WTC11 (cell line): ENCODE measurements around the gene WWOX. TPM values are rescaled to one million over a fixed set of nuclear protein-coding genes. Genes with fewer than 3 reads are reported as not detected.

Source experiments
- ATAC-seq: fragments of 200-7000 bp; cut with Tn5 transposase; 2 replicates; pipeline ENCODE4 v1.10.0; 2021; ENCODE audit warnings: mild to moderate bottlenecking, moderate library complexity
- CTCF ChIA-PET: fragments of 300-600 bp; sonication (Branson Sonifier 250); formaldehyde crosslinking; loops from one replicate; lab custom pipeline; 2021; ENCODE audit warnings: antibody characterized with exemption; lab: Charles Lee
- POLR2A ChIA-PET: fragments of 350-600 bp; sonication (Branson Sonifier 250); formaldehyde crosslinking; loops from one replicate; lab custom pipeline; 2021; ENCODE audit warnings: antibody characterized with exemption; lab: Charles Lee
- DNase-seq: peaks from one replicate; pipeline ENCODE4 v3.0.0; 2021; ENCODE audit warnings: low spot score
- H3K27ac Mint-ChIP-seq: 2 replicates; pipeline ENCODE4 v1.8.0; 2021; ENCODE audit warnings: mixed read lengths
- H3K27me3 Mint-ChIP-seq: 2 replicates; pipeline ENCODE4 v1.8.0; 2021; ENCODE audit warnings: low read depth, mild to moderate bottlenecking, moderate library complexity, mixed read lengths
- H3K36me3 Mint-ChIP-seq: 2 replicates; pipeline ENCODE4 v1.8.0; 2021; ENCODE audit warnings: mixed read lengths
- H3K4me1 Mint-ChIP-seq: 2 replicates; pipeline ENCODE4 v1.8.0; 2022; ENCODE audit warnings: mixed read lengths
- H3K4me3 Mint-ChIP-seq: 2 replicates; pipeline ENCODE4 v1.8.0; 2021; ENCODE audit warnings: mild to moderate bottlenecking, moderate library complexity, mixed read lengths
- H3K9me3 Mint-ChIP-seq: 2 replicates; pipeline ENCODE4 v1.8.0; 2021; ENCODE audit warnings: mixed read lengths
- ATF3 ChIP-seq: sonication (generic); formaldehyde crosslinking; conservative IDR thresholded peaks from 2 replicates; pipeline ENCODE4 v1.8.1; 2022; ENCODE audit warnings: mild to moderate bottlenecking, missing genetic modification reagents
- E2F4 ChIP-seq: sonication (generic); formaldehyde crosslinking; IDR thresholded peaks from 2 replicates; pipeline ENCODE4 v1.8.1; 2022; ENCODE audit warnings: low read depth, mild to moderate bottlenecking, moderate library complexity, missing genetic modification reagents, borderline replicate concordance
- E2F5 ChIP-seq: sonication (generic); formaldehyde crosslinking; IDR thresholded peaks from 2 replicates; pipeline ENCODE4 v1.8.1; 2022; ENCODE audit warnings: mild to moderate bottlenecking, moderate library complexity, missing genetic modification reagents
- GRHL2 ChIP-seq: fragments of 250-450 bp; sonication (Bioruptor Pico); IDR thresholded peaks from 2 replicates; pipeline ENCODE4 v1.8.0; 2022; ENCODE audit warnings: mild to moderate bottlenecking, moderate library complexity; ENCODE audit not compliant: insufficient replicate concordance, severe bottlenecking
- JAZF1 ChIP-seq: fragments of 250-450 bp; sonication (Bioruptor Pico); IDR thresholded peaks from 2 replicates; pipeline ENCODE4 v1.9.0; 2021; ENCODE audit warnings: moderate library complexity, mild to moderate bottlenecking, inconsistent platforms
- MAX ChIP-seq: sonication (generic); formaldehyde crosslinking; IDR thresholded peaks from 2 replicates; pipeline ENCODE4 v1.8.0; 2022; ENCODE audit warnings: mild to moderate bottlenecking, missing genetic modification reagents
- NFYB ChIP-seq: sonication (generic); formaldehyde crosslinking; conservative IDR thresholded peaks from 2 replicates; pipeline ENCODE4 v1.8.0; 2022; ENCODE audit warnings: low read depth, missing genetic modification reagents
- NR2C2 ChIP-seq: sonication (generic); formaldehyde crosslinking; IDR thresholded peaks from 2 replicates; pipeline ENCODE4 v1.8.0; 2022; ENCODE audit warnings: mild to moderate bottlenecking, missing genetic modification reagents
- SP1 ChIP-seq: sonication (generic); formaldehyde crosslinking; conservative IDR thresholded peaks from 2 replicates; pipeline ENCODE4 v1.8.1; 2022; ENCODE audit warnings: missing genetic modification reagents
- USF2 ChIP-seq: sonication (generic); formaldehyde crosslinking; IDR thresholded peaks from 2 replicates; pipeline ENCODE4 v1.8.1; 2023; ENCODE audit warnings: mild to moderate bottlenecking, missing genetic modification reagents, moderate library complexity
- ZMAT4 ChIP-seq: fragments of 250-450 bp; sonication (Bioruptor Pico); IDR thresholded peaks from 2 replicates; pipeline ENCODE4 v1.9.0; 2021; ENCODE audit warnings: mild to moderate bottlenecking
- ZNF219 ChIP-seq: sonication (generic); formaldehyde crosslinking; IDR thresholded peaks from 2 replicates; pipeline ENCODE4 v1.8.0; 2023; ENCODE audit warnings: missing genetic modification reagents, mild to moderate bottlenecking, borderline replicate concordance
- ZNF263 ChIP-seq: sonication (generic); formaldehyde crosslinking; IDR thresholded peaks from 2 replicates; pipeline ENCODE4 v1.8.1; 2022; ENCODE audit warnings: low read depth, mild to moderate bottlenecking, moderate library complexity, missing genetic modification reagents
- ZNF512 ChIP-seq: sonication (generic); formaldehyde crosslinking; IDR thresholded peaks from 2 replicates; pipeline ENCODE4 v1.8.1; 2022; ENCODE audit warnings: missing genetic modification reagents, borderline replicate concordance
- ZNF532 ChIP-seq: fragments of 250-450 bp; sonication (Bioruptor Pico); IDR thresholded peaks from 2 replicates; pipeline ENCODE4 v1.9.0; 2021; ENCODE audit warnings: mild to moderate bottlenecking, borderline replicate concordance
- total RNA-seq: library from RNA; stranded (reverse); gene quantifications from 3 replicates; pipeline ENCODE4 v1.2.3, GENCODE V29; 2021

Gene WWOX
- total RNA-seq, 1 experiment from 2014 or later: 15.7 TPM

- ChIA-PET POLR2A (no interaction called here), CTCF (interaction anchor here (1.9 kb wide), 1 partner anchor 12 kb away, joined by 5 read pairs; no protein-coding TSS in a partner anchor)
- DNase-seq: no peak
- Mint-ChIP-seq H3K36me3 (no peaks in the 10 kb centered on the region), H3K27me3 (no peaks in the 10 kb centered on the region; the same call in 1 of the 2 replicates)
- TF ChIP-seq GRHL2 (CRISPR knock-in tag) (no peak), ATF3 (CRISPR knock-in tag) (no peak), E2F5 (CRISPR knock-in tag) (no peak), NR2C2 (CRISPR knock-in tag) (no peak), USF2 (CRISPR knock-in tag) (no peak), ZNF263 (no peak), MAX (CRISPR knock-in tag) (no peak), E2F4 (CRISPR knock-in tag) (no peak)
- TF ChIP-seq, all 79 proteins: peak for 0
- peaks cover 8% of the 10 kb centered on the region for H3K9me3 Mint-ChIP-seq
- ATAC-seq: no peak
- H3K4me1 Mint-ChIP-seq: no peaks in the 10 kb centered on the region
- no peak overlapping the region for H3K4me3 Mint-ChIP-seq
- no peak overlapping the region for H3K27ac Mint-ChIP-seq
Observed at GRCh38 chr16:78693496-78693895, 594.0 kb downstream of the WWOX start.

- ATAC-seq: no peak
- no peak for TF ChIP-seq SP1 (CRISPR knock-in tag)
- TF ChIP-seq ZMAT4 (CRISPR knock-in tag): no peak
- TF ChIP-seq ZNF219 (CRISPR knock-in tag): no peak
- no peak for TF ChIP-seq JAZF1
- TF ChIP-seq ZNF512 (CRISPR knock-in tag): no peak
- no peak for TF ChIP-seq ZNF532 (CRISPR knock-in tag)
- no peak for TF ChIP-seq NFYB (CRISPR knock-in tag)
Observed at GRCh38 chr16:78694414-78694813, 595.0 kb downstream of the WWOX start.

More at GRCh38 chr16:78694414-78694813, 595.0 kb downstream of the WWOX start:
- H3K4me1 Mint-ChIP-seq: no peaks in the 10 kb centered on the region
- CTCF ChIA-PET: no interaction called here
- no peaks in the 10 kb centered on the region for H3K36me3 Mint-ChIP-seq
- H3K4me3 Mint-ChIP-seq: no peak overlapping the region
- H3K9me3 Mint-ChIP-seq: peaks cover 8% of the 10 kb centered on the region
- no peak for DNase-seq
- no peaks in the 10 kb centered on the region for H3K27me3 Mint-ChIP-seq
- no peak overlapping the region for H3K27ac Mint-ChIP-seq
- POLR2A ChIA-PET: no interaction called here
